SW 1271 (cell line): Measurements from ENCODE around the gene C1QL4.
A peak's percentile ranks its signal among the peaks of the same experiment; 100 is the strongest.
"Not testable (repeated sequence)": the region's sequence is repeated elsewhere in the genome, so short reads cannot be mapped to it uniquely, and the experiment has no call there.

Experiments used
- DNase-seq, 2 experiments: peaks; one replicate each; lab custom pipeline; 2025; lab: John Stamatoyannopoulos, UW

The C1QL4 gene

DNA sequence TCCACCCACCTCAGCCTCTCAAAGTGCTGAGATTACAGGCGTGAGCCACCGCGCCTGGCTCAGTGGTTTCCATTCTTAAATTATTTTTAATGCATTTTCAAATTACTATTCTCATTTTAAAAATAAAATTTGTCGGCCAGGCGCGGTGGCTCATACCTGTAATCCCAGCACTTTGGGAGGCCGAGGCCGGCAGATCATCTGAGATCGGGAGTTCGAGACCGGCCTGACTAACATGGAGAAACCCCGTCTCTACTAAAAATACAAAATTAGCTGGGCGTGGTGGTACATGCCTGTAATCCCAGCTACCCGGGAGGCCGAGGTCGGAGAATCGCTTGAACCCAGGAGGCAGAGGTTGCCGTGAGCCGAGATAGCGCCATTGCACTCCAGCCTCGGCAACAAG, 3.2 kb downstream of the C1QL4 start:
- DNase-seq, result not testable (repeated sequence)

DNA sequence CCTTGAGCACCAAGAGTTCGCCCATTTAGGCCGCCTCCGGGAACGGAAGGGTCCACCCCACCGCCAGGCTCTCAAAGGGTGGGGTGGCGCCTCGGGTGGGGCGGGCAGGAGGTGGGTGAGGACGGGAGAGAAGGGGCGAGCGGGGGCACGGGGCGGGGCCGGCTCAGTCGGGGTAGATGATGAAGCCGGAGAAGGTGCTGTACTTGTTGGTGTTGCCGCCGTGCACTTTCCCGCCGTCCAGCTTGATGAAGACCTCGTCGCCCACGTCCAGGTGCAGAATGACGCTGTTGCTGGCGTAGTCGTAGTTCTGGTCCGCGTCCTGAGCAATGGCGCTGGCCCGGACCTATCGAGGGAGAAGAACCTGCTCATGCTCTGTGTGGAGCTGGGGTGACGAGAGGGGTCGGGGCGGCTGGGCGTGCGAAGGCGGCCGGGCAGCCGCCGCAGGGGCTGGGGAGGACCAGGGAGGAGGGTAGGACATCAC, 4.1 kb downstream of the C1QL4 start:
- DNase-seq, result no peak

GRCh38 chr12:49332441-49332861, 4.5 kb downstream of the C1QL4 start:
- DNase-seq, result no peak

DNA sequence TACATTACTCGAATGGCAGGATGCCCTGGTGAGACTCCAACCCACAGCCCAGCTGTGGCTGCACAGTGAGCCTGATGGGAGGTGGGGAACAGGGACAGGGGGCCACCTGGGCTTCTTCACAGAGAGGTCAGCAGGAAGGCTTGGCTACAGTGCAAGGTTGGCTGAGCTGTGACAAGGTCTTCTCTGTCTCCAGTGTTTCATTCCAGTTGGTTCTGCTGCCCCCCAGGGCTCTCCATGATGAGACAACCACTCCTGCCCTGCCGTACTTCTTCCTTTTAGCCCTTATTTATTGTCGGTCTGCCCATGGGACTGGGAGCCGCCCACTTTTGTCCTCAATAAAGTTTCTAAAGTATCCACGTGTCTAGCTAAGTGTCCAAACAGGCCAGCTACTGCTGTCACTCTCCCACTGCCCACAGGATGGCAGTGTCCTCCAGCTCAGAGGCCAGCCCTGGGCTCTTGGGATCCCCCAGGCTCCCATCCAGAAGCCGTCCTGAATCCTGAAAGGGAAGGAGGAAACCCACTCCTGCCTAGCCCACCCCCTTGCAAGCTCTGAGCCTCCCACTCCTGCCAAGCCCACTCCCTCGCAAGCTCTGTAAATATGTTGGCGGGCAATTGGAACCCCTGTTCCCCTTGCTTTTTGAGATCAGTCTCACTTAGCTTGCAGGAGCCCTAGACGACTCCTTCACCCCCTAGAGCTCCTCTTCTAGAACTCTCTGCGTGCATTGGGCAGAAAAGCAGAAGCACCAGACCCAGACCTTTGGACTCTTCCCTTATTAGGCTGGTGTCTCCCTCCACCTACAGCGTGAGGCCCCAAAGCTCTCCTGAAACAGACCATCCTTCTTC, 5.4 kb downstream of the C1QL4 start:
- peak; percentile 33 to 65 for DNase-seq

- DNase-seq, result no peak
Measured at GRCh38 chr12:49330631-49331379, 6.2 kb downstream of the C1QL4 start.

DNA sequence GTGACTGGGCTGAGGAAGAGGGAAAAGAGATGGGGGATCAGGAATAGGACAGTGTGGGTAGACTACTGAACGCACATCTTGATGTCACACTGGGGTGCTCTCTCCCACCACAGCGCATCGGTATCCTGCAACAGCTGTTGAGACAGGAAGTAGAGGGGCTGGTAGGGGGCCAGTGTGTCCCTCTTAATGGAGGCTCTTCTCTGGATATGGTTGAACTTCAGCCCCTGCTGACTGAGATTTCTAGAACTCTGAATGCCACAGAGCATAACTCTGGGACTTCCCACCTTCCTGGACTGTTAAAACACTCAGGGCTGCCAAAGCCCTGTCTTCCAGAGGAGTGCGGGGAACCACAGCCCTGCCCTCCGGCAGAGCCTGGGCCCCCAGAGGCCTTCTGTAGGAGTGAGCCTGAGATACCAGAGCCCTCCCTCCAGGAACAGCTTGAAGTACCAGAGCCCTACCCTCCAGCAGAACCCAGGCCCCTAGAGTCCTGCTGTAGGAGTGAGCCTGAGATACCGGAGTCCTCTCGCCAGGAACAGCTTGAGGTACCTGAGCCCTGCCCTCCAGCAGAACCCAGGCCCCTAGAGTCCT, 6.9 kb downstream of the C1QL4 start:
- DNase-seq, result no peak

- DNase-seq, result no peak
Measured at GRCh38 chr12:49328816-49329215, 8.2 kb downstream of the C1QL4 start.

DNA sequence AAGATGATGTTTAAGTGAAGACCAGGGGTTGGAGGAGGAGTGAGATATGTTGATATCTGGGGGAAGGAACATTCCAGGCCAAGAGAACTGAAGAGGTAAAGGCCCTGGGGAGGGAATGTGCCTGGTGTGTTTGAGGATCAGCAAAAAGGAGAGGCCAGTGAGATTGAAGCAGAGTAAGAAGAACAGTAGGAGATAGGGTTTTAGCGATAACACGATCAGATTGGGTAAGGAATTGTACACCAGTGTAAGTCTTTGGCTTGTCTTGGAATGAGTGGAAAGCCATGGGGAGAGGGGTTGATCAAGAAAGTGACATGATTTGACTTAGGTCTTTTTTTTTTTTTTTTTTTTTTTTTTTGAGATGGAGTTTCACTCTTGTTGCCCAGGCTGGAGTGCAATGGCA, 9.1 kb downstream of the C1QL4 start:
- DNase-seq, result no peak

DNA sequence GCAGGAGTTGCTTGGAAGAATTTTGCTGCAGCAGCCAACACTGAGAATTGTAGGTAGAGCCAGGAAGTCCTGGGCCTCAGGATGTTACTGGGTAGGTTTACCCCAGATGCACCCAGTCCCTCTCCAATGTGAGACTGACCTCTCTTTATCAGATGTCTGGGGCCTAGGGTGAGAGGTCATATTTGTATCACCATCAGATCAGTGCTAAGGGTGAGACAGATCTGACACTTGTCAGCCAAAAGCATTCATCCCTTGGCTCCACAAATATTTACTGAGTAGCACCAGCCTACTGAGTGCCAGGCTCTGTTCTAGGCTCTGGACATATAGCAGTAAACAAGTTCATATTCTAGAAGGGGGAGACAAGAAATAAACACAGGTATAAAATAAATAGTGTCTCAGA, 9.6 kb downstream of the C1QL4 start:
- no peak for DNase-seq

- no peak for DNase-seq
Measured at GRCh38 chr12:49325606-49326005, 11.4 kb downstream of the C1QL4 start.

GRCh38 chr12:49323524-49324097, 13.4 kb downstream of the C1QL4 start:
- DNase-seq, result no peak

DNA sequence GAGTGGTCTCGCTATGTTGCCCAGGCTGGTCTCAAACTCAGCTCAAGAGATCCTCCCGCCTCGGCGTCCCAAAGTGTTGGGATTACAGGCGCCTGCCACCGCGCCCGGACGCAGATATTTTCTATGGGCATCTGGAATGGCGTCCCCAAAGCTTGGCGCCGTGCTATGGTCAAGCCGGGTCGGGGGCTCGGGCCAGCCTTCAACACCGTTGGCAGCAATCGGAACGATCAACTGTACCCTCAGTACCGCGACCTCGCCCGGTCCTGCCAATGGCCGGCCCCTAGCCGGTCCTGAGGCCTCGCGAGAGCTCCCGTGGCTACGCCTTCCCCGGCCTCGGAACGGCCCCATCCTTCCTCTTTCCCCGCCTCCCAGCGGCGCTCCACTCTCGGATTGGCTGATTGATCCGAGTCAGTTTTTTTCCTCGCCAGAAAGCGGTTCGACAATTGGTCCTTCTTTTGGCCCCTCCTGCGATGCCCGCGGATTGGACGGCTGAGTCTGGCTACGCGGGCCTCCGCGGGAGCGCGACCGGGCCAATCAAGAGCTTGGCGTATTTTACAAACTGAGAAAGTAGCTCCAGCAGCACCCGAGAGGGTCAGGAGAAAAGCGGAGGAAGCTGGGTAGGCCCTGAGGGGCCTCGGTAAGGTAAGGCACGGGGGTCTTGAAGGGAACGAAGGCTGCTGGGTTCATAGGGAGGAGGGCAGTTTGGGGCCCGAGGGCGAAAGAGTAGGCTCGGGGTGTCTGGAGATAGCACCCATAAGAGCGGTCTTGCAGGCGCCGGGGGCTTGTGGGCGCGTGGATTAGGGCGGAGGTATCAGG, 14.1 kb downstream of the C1QL4 start, which contains the start of gene TROAP:
Gene TROAP (plus strand): TSS at position 548 of the 816 bp plus-strand sequence. CDS start 354 bp downstream, outside the sequence.
- peak; percentile 95 to 98 for DNase-seq

DNA sequence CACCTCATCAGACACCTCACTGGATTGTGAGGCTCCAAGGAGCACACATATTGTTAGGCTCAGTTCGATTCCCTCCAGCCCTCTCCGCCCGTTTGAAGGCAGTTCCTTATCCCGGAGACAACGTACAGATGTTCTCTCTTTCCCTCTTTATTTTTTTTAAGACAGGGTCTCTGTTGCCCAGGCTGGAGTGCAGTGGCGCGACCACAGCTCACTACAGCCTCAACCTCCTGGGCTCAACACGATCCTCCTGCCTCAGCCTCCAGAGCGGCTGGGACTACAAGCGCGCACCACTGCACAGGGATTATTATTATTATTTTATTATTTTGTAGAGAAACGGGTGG, 14.7 kb downstream of the C1QL4 start:
- DNase-seq, result no peak

DNA sequence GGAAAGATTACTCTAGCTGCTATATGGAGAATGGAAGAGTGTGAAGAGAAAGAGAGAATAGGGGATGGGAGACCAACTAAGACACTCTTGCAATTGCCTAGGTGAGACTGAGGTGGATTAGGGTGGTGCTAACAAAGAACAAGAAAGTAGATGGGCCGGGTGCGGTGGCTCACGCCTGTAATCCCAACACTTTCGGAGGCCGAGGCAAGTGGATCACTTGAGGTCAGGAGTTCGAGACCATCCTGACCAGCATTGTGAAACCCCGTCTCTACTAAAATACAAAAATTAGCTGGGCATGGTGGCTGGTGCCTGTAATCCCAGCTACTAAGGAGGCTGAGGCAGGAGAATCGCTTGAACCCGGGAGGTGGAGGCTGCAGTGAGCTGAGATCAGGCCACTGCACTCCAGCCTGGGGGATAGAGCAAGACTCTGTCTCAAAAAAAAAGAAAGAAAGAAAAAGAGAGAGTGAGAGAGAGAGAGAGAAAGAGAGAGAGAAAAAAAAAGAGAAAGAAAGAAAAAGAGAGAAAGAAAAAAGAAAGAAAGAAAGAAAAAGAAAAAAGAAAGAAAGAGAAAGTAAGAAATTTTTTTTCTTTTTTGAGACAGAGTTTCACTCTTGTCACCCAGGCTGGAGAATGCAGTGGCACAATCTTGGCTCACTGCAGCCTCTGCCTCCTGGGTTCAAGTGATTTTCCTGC, 16.4 kb downstream of the C1QL4 start:
- DNase-seq, result not testable (repeated sequence)

DNA sequence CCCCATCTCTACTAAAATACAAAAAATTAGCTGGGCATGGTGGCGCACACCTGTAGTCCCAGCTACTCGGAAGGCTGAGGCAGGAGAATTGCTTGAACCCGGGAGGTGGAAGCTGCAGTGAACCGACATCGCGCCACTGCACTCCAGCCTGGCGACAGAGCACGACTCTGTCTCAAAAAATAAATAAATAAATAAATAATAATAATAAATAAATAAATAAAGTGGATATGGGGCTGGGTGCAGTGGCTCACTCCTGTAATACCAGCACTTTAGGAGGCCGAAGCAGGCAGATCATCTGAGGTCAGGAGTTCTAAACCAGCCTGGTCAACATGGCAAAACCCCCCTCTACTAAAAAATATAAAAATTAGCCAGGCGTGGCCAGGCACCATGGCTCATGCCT, 19.9 kb downstream of the C1QL4 start:
- not testable (repeated sequence) for DNase-seq

DNA sequence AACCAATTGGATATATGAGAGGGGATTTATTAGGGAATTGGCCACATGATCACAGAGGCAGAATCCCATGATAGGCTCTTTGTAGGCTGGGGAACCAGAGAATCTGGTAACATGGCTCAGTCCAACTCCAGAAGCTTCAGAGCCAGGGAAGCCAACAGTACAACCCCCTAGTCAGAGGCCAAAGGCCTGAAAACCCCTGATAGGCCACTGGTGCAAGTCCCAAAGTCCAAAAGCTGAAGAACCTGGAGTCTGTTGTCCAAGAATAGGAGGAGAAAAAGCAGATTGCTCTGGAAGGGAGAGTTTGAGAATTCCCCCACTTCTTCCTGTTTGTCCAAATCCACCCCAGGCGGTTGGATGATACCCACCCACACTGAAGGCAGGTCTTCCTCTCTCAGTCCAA, 22.2 kb downstream of the C1QL4 start:
- no peak for DNase-seq

GRCh38 chr12:49310451-49311000, 26.5 kb downstream of the C1QL4 start:
- DNase-seq, result not testable (repeated sequence)

- no peak for DNase-seq
Measured at GRCh38 chr12:49309386-49309785, 27.6 kb downstream of the C1QL4 start.

- DNase-seq, result no peak
Measured at GRCh38 chr12:49305762-49306510, 31.1 kb downstream of the C1QL4 start.

DNA sequence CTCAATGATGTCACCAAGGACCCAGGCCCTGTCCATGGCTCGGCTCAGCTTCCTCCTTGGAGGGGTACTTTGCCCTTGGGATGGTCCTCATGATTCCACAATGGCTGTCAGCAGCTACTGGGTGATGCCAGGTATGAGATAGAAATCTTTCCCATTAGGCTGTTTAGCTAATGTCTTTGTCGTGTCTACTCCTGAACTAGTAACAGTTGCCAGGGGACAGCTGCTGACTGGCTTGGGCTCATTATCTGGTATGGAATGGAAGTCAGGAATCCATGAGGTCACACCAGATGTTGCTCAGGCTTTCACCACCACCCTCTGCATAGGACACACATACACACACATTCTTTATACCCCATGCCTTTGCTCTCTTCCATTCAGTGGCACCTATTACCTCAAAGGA, 32.8 kb downstream of the C1QL4 start:
- DNase-seq, result no peak
